Measurements from ENCODE around the gene COQ4.

The COQ4 gene

GRCh38 chr9:128344931-128345605 lies 22.4 kb downstream of the COQ4 start:
- no peak overlapping the region for H3K4me3 Mint-ChIP-seq
- no peaks in the 10 kb centered on the region for H3K27me3 Mint-ChIP-seq
- peaks cover 9% of the 10 kb centered on the region for H3K4me1 Mint-ChIP-seq
- no peak for ATAC-seq
- H3K36me3 Mint-ChIP-seq = peaks cover 42% of the 10 kb centered on the region
- no peak overlapping the region for H3K27ac Mint-ChIP-seq
- H3K9me3 Mint-ChIP-seq = no peaks in the 10 kb centered on the region

DNA sequence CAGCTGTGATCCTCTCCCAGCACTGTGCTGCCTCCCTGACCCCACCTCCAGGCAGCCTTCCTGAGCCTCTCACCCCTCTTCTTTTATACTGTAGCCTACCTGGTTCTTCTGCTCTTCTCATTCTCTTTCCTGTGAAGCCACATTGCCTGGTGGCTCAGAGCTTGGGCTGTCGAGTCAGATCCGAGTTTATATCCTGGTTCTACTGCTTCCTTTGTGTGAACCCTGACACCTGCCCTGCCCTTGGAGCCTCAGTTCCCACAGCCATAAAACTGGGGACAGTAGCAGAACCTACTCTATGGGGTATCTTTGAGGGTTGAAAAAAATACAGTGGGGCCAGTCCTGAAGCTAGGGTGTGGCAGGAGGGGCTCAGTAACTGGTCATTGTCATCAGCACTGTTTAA lies 26.5 kb downstream of the COQ4 start:
- no peak overlapping the region for H3K27ac Mint-ChIP-seq
- H3K9me3 Mint-ChIP-seq = no peaks in the 10 kb centered on the region
- no peaks in the 10 kb centered on the region for H3K27me3 Mint-ChIP-seq
- peaks cover 57% of the 10 kb centered on the region for H3K36me3 Mint-ChIP-seq
- no peak overlapping the region for H3K4me3 Mint-ChIP-seq
- no peaks in the 10 kb centered on the region for H3K4me1 Mint-ChIP-seq
- ATAC-seq = no peak

GRCh38 chr9:128349772-128350171 lies 27.1 kb downstream of the COQ4 start:
- no peak for ATAC-seq
- H3K27me3 Mint-ChIP-seq = no peaks in the 10 kb centered on the region
- no peak overlapping the region for H3K27ac Mint-ChIP-seq
- H3K4me3 Mint-ChIP-seq = no peak overlapping the region
- H3K9me3 Mint-ChIP-seq = no peaks in the 10 kb centered on the region
- no peaks in the 10 kb centered on the region for H3K4me1 Mint-ChIP-seq
- peaks cover 53% of the 10 kb centered on the region for H3K36me3 Mint-ChIP-seq

GRCh38 chr9:128355451-128355850 lies 32.8 kb downstream of the COQ4 start:
- no peaks in the 10 kb centered on the region for H3K27me3 Mint-ChIP-seq
- no peaks in the 10 kb centered on the region for H3K4me1 Mint-ChIP-seq
- ATAC-seq = no peak
- no peak overlapping the region for H3K4me3 Mint-ChIP-seq
- H3K36me3 Mint-ChIP-seq = peaks cover 40% of the 10 kb centered on the region
- no peak overlapping the region for H3K27ac Mint-ChIP-seq
- no peaks in the 10 kb centered on the region for H3K9me3 Mint-ChIP-seq

- Mint-ChIP-seq H3K27ac (no peak overlapping the region), H3K9me3 (no peaks in the 10 kb centered on the region), H3K27me3 (no peaks in the 10 kb centered on the region), H3K4me3 (no peak overlapping the region), H3K4me1 (peaks cover 11% of the 10 kb centered on the region), H3K36me3 (peaks cover 22% of the 10 kb centered on the region)
- no peak for ATAC-seq
Observed at GRCh38 chr9:128358090-128358489, 35.5 kb downstream of the COQ4 start.

- Mint-ChIP-seq H3K27me3 (no peaks in the 10 kb centered on the region), H3K4me3 (no peak overlapping the region), H3K27ac (no peak overlapping the region), H3K36me3 (peaks cover 16% of the 10 kb centered on the region), H3K9me3 (no peaks in the 10 kb centered on the region), H3K4me1 (peaks cover 11% of the 10 kb centered on the region)
- ATAC-seq = no peak
Observed at GRCh38 chr9:128358861-128359260, 36.2 kb downstream of the COQ4 start.

DNA sequence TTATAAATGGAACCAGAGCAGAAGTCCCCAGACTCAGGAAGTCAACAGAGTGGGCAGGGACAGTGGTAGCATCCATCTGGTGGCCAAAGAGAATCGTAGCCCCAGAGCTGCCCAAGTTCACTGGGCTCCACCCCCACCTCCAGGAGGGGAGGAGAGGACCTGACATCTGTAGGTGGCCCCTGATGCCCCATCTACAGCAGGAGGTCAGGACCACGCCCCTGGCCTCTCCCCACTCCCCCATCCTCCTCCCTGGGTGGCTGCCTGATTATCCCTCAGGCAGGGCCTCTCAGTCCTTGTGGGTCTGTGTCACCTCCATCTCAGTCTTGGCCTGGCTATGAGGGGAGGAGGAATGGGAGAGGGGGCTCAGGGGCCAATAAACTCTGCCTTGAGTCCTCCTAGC lies 38.2 kb downstream of the COQ4 start:
- no peak overlapping the region for H3K27ac Mint-ChIP-seq
- H3K27me3 Mint-ChIP-seq = peaks cover 10% of the 10 kb centered on the region
- peaks cover 16% of the 10 kb centered on the region for H3K4me1 Mint-ChIP-seq
- ATAC-seq = no peak
- H3K4me3 Mint-ChIP-seq = no peak overlapping the region
- H3K9me3 Mint-ChIP-seq = no peaks in the 10 kb centered on the region
- peaks cover 13% of the 10 kb centered on the region for H3K36me3 Mint-ChIP-seq

GRCh38 chr9:128361296-128361985 lies 38.8 kb downstream of the COQ4 start:
- Mint-ChIP-seq H3K27me3 (peaks cover 13% of the 10 kb centered on the region), H3K36me3 (peaks cover 7% of the 10 kb centered on the region), H3K4me1 (peaks cover 16% of the 10 kb centered on the region), H3K9me3 (no peaks in the 10 kb centered on the region), H3K27ac (peak overlapping the region; percentile 47), H3K4me3 (peak overlapping the region; percentile 96)
- no peak for ATAC-seq

- ATAC-seq = peak; percentile 84
- no peaks in the 10 kb centered on the region for H3K9me3 Mint-ChIP-seq
- peaks cover 16% of the 10 kb centered on the region for H3K4me1 Mint-ChIP-seq
- peak overlapping the region; percentile 96 for H3K4me3 Mint-ChIP-seq
- peak overlapping the region; percentile 47 for H3K27ac Mint-ChIP-seq
- H3K27me3 Mint-ChIP-seq = peaks cover 19% of the 10 kb centered on the region
- peaks cover 6% of the 10 kb centered on the region for H3K36me3 Mint-ChIP-seq
Observed at GRCh38 chr9:128361986-128362646, 39.5 kb downstream of the COQ4 start.

- H3K27me3 Mint-ChIP-seq = peaks cover 22% of the 10 kb centered on the region
- ATAC-seq = no peak
- H3K36me3 Mint-ChIP-seq = no peaks in the 10 kb centered on the region
- H3K9me3 Mint-ChIP-seq = no peaks in the 10 kb centered on the region
- H3K27ac Mint-ChIP-seq = no peak overlapping the region
- H3K4me3 Mint-ChIP-seq = no peak overlapping the region
- peaks cover 16% of the 10 kb centered on the region for H3K4me1 Mint-ChIP-seq
Observed at GRCh38 chr9:128362774-128363173, 40.1 kb downstream of the COQ4 start.

DNA sequence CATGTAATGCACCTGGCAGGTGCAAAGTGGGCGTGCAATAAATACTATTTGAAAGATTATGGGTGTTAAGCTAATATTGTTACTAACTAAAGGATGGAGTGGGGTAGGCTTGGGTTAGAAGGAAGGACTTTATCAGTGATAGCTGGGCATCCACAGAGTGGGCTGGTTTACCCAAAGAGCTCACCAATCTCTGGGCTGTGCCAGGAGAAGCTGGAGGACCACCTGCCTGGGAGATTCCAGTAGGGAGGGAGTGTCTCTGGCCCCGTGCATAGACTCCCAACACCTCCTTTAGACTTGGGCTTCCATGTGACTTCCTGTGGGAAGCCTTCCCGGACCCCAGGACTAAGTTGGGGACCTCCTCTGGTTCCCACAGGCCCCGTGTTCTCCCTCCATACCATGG lies 42.9 kb downstream of the COQ4 start:
- H3K9me3 Mint-ChIP-seq = no peaks in the 10 kb centered on the region
- no peaks in the 10 kb centered on the region for H3K36me3 Mint-ChIP-seq
- peaks cover 21% of the 10 kb centered on the region for H3K4me1 Mint-ChIP-seq
- no peak for ATAC-seq
- H3K27me3 Mint-ChIP-seq = peaks cover 22% of the 10 kb centered on the region
- peak overlapping the region; percentile 66 for H3K27ac Mint-ChIP-seq
- no peak overlapping the region for H3K4me3 Mint-ChIP-seq

GRCh38 chr9:128369024-128369706 lies 46.5 kb downstream of the COQ4 start:
- Mint-ChIP-seq H3K9me3 (no peaks in the 10 kb centered on the region), H3K4me3 (no peak overlapping the region), H3K36me3 (peaks cover 6% of the 10 kb centered on the region), H3K27me3 (peaks cover 22% of the 10 kb centered on the region), H3K4me1 (peaks cover 36% of the 10 kb centered on the region), H3K27ac (no peak overlapping the region)
- ATAC-seq = no peak

DNA sequence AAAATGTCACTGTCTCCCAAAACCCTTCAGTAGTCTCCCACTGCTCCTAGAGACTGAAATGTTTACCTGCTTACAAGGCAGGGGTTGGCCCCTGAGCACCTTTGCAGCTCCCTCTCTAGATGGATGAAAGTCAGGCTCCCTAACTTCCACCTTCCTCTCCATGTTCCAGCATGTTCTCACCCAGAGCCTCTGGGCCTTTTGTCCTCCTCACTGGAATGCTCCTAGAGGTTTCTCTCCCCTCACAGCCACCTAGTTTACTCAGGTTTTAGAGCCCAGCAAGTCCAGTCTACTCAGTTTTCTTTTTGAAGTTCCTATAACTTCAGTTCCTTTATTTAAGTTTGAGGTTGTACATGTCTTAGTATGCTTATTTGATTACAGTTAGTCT lies 47.7 kb downstream of the COQ4 start:
- H3K27ac Mint-ChIP-seq = peak overlapping the region; percentile 89

DNA sequence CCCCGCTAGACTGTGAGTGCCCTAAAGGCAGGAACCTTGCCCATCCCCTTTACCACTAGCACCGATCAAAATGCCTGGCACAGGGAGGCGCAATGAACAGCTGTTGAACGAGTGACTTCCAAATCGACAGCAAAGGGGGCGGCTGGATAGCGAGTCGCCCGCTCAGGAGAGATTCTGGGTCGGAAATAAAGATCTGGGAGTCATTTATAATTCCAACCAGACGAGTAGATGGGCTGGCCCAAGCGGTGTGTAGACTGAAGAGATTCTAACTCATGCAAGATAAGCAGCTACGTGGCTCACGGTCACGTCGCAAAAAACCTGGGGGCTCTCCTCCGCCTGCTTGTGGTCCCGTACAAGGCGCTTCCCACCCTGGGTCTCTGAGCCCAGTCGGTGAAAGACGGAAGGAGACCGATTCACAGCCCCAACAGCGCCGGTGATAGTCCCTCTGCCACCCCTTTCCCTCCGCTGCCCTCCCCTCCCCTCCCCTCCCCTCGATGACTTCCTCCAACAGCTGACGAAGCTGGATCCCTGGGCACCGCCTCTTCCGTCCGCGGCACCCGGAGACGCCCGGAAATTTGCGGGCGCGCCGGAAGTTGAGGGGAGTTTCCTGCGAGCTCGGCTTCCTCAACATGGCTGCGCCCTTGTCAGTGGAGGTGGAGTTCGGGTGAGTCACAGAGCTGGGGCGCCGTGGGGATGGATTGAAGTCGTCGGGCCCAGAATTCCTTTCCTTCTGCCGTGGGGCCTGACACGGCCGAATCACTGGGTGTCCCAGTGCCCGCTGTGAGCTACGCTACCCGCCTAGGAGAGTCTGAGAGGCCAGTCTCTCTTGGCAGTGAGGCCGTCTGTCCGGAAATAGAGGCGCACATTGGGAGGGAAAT lies 48.4 kb downstream of the COQ4 start, which contains the start of gene URM1:
Gene URM1, plus strand, starts transcription at position 623 of the 878 bp plus-strand sequence. Its CDS starts 7 bp downstream, at position 630.
- Mint-ChIP-seq H3K27ac (peak within 1 kb of the TSS; percentile 89), H3K27me3 (peaks cover 11% of the 10 kb centered on the region), H3K9me3 (no peaks in the 10 kb centered on the region), H3K36me3 (peaks cover 12% of the 10 kb centered on the region), H3K4me1 (peaks cover 37% of the 10 kb centered on the region), H3K4me3 (peak within 1 kb of the TSS; percentile 92)
- ATAC-seq = peak; percentile 98

More for the DNA sequence above, 47.7 kb downstream of the COQ4 start:
- Mint-ChIP-seq H3K27me3 (peaks cover 17% of the 10 kb centered on the region), H3K4me3 (peak overlapping the region; percentile 92), H3K36me3 (peaks cover 6% of the 10 kb centered on the region), H3K9me3 (no peaks in the 10 kb centered on the region), H3K4me1 (peaks cover 32% of the 10 kb centered on the region)
- no peak for ATAC-seq

Measured in stimulated activated memory B cell treated with anti-CD40 and anti-IgM and Interleukin-4, amounts not matched to agents 10 μg/mL and 1 μg/mL and 100 μg/mL, for 72 hours (primary cell).